ENCODE results near the gene SEMA4F. TPM values are rescaled to one million over a fixed set of nuclear protein-coding genes. Genes with fewer than 3 reads are reported as not detected.

The SEMA4F gene
- polyA plus RNA-seq, 1 experiment = 10.2 TPM

GRCh38 chr2:74702001-74702715 lies 48.1 kb downstream of the SEMA4F start:
- no peak for TF ChIP-seq CTCF (IDR thresholded peaks at IDR 0.05; ENCODE audit: insufficient read depth, low read depth, low read length)
- ChIA-PET POLR2A (no interaction called here), CTCF (interaction anchor here (1.6 to 4.9 kb wide), 5 partner anchors 11 to 174 kb away, joined by 3 to 28 read pairs (median 26); no protein-coding TSS in a partner anchor)
- no peak for DNase-seq (ENCODE audit: low read depth)
- H3K27me3 ChIP-seq (ENCODE audit: control insufficient read depth, insufficient read depth, low read length) = peaks cover 3% of the 10 kb centered on the region
- no peaks in the 10 kb centered on the region for H3K36me3 ChIP-seq (ENCODE audit: control insufficient read depth, insufficient read depth, low read length)
- H3K4me3 ChIP-seq (ENCODE audit: low read depth, low read length) = no peak overlapping the region

- CTCF ChIA-PET = interaction anchor here (0.8 to 4.9 kb wide), 6 partner anchors 9 to 173 kb away, joined by 3 to 28 read pairs (median 14); no protein-coding TSS in a partner anchor
- TF ChIP-seq CTCF (IDR thresholded peaks at IDR 0.05; ENCODE audit: insufficient read depth, low read depth, low read length) = no peak
- peaks cover 3% of the 10 kb centered on the region for H3K27me3 ChIP-seq (ENCODE audit: control insufficient read depth, insufficient read depth, low read length)
- POLR2A ChIA-PET = no interaction called here
- no peak overlapping the region for H3K4me3 ChIP-seq (ENCODE audit: low read depth, low read length)
- DNase-seq (ENCODE audit: low read depth) = no peak
- no peaks in the 10 kb centered on the region for H3K36me3 ChIP-seq (ENCODE audit: control insufficient read depth, insufficient read depth, low read length)
Measured at GRCh38 chr2:74703373-74703772, 49.3 kb downstream of the SEMA4F start.

- CTCF ChIA-PET = interaction anchor here (3.7 to 4.9 kb wide), 3 partner anchors 10 to 172 kb away, joined by 26 to 28 read pairs (median 26); no protein-coding TSS in a partner anchor
- TF ChIP-seq CTCF (IDR thresholded peaks at IDR 0.05; ENCODE audit: insufficient read depth, low read depth, low read length) = no peak
- DNase-seq (ENCODE audit: low read depth) = no peak
- Histone ChIP-seq H3K4me3 (ENCODE audit: low read depth, low read length) (no peak overlapping the region), H3K27me3 (ENCODE audit: control insufficient read depth, insufficient read depth, low read length) (peaks cover 3% of the 10 kb centered on the region), H3K36me3 (ENCODE audit: control insufficient read depth, insufficient read depth, low read length) (no peaks in the 10 kb centered on the region)
- POLR2A ChIA-PET = no interaction called here
Measured at GRCh38 chr2:74704216-74704615, 50.2 kb downstream of the SEMA4F start.

GRCh38 chr2:74706741-74707140 lies 52.7 kb downstream of the SEMA4F start:
- ChIA-PET POLR2A (no interaction called here), CTCF (no interaction called here)
- no peak for TF ChIP-seq CTCF (IDR thresholded peaks at IDR 0.05; ENCODE audit: insufficient read depth, low read depth, low read length)
- H3K36me3 ChIP-seq (ENCODE audit: control insufficient read depth, insufficient read depth, low read length) = no peaks in the 10 kb centered on the region
- no peaks in the 10 kb centered on the region for H3K27me3 ChIP-seq (ENCODE audit: control insufficient read depth, insufficient read depth, low read length)
- H3K4me3 ChIP-seq (ENCODE audit: low read depth, low read length) = no peak overlapping the region
- no peak for DNase-seq (ENCODE audit: low read depth)

- H3K36me3 ChIP-seq (ENCODE audit: control insufficient read depth, insufficient read depth, low read length) = no peaks in the 10 kb centered on the region
- CTCF ChIA-PET = interaction anchor here (0.7 to 1.1 kb wide), 2 partner anchors 170 to 372 kb away, joined by 3 read pairs; no protein-coding TSS in a partner anchor
- H3K4me3 ChIP-seq (ENCODE audit: low read depth, low read length) = no peak overlapping the region
- DNase-seq (ENCODE audit: low read depth) = no peak
- POLR2A ChIA-PET = no interaction called here
- H3K27me3 ChIP-seq (ENCODE audit: control insufficient read depth, insufficient read depth, low read length) = no peaks in the 10 kb centered on the region
- TF ChIP-seq CTCF (IDR thresholded peaks at IDR 0.05; ENCODE audit: insufficient read depth, low read depth, low read length) = no peak
Measured at GRCh38 chr2:74707837-74708236, 53.8 kb downstream of the SEMA4F start.

Measured in BJ (cell line).